DMS114 treated with DMSO at 0.1 percent for 48 hours (cell line): ENCODE measurements around the gene COL4A1.

Experiments used
- DNase-seq: peaks from one replicate; lab custom pipeline; 2025; ENCODE audit not compliant: unreplicated experiment; lab: John Stamatoyannopoulos, UW

The COL4A1 gene

DNA sequence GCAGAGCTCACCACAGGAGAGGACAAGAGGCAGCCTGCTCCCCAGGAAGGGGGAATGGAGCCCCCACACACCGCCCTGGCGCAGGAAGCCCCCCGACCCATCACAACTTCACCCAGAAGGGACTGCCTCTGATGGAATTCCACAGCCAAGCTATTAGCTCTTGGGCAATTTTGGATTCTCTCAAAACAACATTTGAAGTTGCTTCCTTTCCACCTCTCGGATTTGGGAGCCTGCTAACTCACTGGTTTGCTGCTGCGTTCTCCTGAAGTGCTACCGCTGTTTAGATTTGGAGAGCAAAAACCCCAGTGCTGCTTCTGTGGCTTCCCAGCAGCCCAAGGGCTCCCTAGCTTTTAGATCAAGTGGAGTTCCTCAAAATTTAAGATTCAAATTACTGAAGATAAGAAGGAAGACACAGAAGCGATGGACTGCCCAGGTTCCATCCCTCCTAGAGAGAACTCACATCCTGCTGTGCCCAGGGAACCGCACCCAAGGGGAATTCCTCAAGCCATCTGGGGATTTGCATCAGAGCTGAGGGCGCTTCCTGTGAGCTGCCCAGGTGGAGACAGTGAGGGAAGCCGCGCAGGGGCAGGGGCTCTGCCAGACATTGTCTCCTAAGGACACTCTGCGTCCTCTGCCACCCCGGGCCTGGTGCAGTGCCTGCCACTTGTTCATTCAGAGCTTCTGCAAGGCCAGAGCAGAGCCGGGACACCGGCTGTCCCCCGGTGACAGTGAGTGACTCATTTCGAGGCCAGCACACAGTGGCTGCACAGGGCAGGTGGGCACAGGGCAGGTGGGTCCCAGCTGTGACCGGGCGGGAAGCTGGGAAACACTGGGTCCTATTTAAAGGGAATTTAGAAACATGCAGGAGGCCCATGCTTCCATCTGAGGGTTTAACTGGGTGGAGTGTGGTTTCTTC, 45.5 kb downstream of the COL4A1 start:
- no peak for DNase-seq

DNA sequence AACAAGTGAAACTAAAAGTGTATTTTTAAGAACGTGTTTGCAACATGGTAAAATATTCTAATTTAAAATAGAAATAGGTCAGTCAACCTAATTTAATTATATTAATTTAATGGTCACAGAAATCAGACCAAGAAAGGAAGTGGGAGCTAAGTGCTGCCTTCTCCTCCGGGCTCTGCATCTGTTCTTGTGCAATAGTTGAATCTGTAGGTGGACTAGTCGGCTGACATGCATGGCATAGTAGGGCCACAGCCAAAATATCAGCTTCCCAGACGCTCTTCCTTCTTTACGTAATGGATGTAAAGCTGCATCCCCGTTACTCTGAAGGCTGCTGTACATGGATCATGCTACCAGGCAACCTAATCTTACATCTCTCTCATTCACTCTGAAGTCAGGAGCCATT, 47.3 kb downstream of the COL4A1 start:
- no peak for DNase-seq

DNA sequence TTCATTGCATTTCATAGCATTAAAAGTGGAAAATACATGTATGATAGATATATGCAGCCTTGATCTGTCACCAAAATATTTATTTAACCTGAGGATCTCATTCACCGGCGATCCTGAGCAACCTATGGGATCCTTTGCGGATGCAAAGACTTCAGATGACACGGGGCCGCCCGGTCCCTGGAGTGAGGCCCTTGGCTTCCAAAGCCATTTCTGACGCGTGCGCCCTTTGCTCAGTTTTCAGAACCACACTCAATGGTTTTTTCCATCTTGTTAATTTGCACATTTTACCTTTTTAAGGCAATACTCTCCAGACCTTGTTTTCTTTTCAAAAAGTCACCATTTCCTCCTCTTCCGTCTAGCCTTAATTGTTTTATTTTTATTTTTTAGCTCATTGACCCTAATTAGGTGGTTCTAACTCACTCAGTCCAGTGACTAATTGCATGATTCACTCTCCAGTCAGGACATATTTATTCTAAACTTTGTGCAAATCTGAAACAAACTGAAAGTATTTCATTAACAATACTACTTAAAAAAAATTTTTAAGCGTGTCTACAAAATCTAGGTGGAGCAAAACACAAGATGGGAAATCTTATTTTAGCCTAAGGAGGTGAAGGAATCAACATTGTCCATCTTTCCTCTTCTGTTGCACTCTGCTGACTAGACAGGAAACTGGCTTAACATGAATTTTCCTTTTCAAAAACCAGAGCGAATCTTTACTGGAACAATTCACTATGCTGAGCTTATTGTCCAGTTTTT, 47.9 kb downstream of the COL4A1 start:
- no peak for DNase-seq

DNA sequence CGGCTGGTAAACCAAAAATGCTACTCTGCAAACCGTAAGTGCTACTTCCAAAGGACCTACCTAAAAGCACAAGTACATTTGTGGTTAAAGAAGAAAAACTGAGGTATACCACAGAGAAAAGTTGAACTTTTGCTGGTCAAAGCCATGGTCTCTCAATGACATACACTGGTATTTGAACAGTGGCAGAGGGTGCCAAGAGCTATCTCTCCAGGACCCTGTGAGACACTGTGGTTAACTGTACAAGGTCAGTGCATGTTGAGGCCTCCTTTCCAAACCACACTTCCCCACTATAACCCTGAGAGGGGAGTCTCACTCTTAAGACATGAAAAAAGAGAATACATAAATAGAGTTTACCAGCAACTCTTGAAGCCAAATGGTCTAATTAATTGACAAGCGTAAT, 49.5 kb downstream of the COL4A1 start:
- DNase-seq: no peak

DNA sequence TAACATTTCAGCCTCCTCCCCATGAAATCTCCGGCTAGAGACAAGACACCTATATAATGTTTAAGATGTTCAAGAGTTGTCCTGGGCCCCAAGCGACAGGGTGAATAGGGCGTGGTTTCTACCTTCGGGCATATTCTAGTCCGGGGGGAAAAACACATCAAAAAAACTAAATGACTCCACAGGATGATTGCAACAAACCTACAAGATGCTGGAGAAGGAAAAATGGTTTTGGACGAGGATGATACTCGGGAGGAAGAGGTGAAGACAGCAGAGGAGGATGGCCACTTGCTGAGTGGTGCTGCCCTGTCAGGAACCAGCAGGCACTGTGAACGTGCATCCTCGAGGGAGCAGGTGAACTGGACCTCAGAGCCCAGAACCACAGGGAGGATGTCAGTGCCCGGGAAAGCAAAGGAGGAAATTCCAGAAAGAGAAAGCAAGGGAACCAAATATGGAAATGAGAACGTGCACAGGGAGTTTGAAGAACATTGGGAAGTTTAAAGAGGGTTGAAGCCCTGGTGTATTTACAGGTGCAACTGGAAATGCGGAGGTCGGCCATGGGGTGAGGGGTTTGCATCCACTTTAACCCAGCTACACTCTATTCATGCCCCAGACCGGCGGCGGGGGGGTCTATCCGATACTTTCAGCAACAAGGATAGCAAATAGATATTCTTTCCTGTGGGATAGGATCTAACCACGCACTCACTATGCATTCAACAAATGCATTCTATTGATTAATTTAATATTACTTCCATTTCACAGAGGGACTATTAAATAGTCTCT, 50.6 kb downstream of the COL4A1 start:
- no peak for DNase-seq

DNA sequence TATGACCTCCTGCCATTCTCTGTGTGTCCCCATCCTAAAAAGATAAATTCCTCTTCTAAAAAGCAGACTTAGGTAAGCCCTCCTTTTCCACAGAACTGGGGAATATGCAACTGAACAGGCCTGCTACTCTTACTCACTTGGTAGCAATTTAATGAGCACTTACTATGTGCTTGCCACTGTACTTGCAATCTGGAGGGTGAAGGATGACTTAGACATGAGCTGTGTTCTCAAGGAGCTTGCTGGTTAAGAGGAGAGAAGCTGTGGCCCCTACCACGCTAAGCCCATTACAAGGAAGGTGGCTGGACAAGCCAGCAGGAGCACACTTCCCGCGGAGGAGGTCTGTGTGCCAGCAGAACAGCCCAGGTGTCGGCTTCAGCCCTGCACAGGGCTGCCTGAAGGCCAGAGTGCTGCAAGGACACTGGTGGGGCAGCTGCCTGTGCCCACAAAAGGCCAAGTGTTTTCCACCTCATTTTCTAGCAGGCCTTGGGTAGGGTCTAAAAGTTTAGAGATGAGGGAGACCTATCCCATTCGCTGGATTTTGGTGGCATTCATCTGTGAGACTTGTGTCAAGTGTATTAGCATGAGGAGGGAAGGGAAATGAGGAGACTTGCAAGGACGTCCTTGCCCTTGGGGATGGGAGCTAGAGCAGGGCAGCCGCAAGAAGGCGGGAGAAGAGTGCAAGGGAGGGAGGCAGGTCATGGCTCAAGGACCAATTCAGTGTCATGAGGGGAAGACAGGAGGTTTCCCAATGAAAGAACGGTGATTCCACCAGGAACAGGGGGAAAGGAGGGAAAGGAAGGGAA, 52.0 kb downstream of the COL4A1 start:
- DNase-seq: no peak

DNA sequence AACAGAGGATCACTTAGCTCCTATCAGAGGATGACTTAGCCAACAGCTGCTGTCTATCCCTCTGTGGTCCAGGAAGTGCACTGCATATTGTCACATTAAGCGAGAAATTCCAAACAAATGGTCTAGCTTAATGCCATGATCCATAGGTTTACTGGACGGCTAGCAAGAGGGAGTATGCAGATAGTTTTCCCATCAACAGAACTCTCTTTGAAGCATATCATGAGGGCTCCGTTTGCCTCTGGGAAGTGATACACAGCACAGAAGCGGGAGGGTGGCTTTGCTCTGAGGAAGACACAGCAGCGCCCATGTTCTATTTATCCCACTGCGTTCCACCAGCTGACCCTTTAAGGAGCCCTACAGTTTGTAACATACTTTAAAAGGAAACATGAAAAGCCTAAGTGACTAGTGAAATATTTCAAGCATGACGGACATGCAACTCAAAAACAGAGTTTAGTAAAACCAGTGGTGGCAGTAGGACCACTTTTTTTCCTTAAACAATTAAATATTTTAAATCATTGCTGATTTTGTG, 52.7 kb downstream of the COL4A1 start:
- DNase-seq: no peak

DNA sequence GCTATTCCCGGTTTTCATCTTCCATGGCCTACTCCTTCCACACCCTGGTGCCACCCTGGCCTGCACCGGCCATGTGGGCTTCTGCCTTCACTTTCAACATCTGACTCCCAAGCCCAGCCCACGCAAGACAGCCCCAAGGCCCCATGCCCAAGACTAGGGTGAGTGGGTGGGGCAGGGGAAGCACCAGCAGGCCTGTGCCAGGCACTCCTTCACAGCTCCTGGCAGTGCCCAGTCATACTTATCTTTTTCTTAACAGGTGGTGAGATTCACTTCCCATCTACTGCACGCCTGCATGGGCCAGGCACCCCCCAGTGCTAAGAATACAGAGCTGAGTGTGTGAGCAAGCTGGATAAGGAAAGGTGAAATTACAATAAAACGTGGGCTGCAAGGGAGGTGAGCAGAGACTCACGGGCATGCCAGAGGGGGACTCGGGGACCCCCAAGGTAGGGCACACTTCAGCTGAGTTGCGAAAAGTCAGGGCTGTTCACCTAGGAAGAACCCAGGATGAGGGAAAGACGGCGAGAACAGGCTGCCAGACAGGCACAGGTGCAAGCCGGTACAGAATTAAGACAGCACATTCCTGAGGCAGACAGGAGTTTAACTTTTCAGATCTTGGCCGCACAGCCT, 55.7 kb downstream of the COL4A1 start:
- no peak for DNase-seq

DNA sequence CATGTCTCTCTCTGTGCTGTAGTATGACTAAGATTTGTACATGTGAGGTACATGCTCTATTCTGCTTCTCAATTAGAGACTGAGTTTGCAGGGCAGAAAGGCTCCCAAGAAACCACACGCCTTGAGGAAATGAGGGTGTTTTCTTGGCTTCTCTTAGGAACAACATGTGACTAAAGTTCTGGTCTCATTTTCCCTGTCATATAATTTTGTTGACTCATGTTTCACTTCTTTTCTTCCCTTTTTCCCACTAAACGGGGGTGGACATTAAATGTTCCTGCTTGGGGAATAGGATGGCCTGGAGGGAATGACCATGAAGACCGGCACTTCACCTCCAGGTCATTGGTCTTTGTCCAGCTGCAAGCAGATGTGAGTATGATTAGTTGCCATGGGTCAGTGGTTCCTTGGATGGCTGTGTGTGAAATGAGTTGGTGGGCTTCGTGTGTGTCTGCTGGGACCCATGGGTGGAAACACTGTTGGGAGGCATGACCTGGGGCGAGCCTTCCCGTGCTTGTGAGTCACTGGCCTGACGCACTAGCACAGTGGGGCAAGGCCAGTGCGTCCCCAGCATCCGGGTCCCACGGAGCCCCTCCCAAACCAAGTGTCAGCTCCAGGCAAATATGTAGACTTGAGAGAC, 56.6 kb downstream of the COL4A1 start:
- no peak for DNase-seq

DNA sequence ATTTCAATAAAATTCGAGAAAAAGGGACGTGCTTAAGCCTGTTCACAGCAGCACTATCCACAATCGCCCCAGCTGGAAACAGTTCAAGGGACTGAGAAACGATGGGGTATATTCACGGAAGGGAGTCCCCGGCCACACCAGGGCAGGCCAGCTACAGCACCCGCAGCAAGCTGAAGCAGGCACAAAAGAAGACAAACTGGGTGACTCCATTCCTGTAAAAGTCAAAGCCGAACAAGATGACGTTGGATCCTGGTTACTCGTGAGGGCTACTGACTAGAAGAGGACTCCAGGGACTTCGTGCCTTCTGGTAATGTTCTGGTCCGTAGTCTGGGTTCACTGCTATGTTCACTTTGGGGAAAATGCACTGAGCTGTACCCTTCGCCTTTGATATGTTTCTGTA, 57.6 kb downstream of the COL4A1 start:
- no peak for DNase-seq

DNA sequence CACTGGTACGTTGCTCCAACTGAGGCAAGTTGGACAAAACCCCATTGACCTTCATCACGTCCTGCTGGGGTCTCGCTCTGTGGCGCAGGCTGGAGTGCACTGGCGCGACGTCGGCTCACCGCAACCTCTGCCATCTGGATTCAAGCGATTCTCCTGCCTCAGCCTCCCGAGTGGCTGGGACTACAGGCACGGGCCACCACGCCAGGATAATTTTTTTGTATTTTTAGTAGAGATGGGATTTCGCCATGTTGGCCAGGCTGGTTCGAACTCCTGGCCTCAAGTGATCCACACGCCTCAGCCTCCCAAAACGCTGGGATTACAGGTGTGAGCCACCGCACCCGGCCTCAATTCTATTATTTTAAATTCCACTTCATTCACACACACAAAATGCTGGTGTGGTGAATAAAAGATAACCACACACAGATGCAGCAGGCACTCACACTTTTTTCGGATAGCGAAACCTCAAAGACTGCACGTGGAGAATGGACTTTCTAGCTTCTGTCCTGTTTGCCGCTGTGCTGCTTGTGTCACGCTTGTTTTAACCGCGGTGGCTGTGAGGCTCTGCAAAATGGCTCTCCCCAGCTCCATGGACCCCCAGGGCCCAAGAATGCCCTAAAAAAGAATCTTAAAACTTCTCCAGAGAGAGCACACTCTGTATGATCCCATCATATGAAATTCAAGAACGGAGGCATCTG, 58.4 kb downstream of the COL4A1 start:
- DNase-seq: no peak

DNA sequence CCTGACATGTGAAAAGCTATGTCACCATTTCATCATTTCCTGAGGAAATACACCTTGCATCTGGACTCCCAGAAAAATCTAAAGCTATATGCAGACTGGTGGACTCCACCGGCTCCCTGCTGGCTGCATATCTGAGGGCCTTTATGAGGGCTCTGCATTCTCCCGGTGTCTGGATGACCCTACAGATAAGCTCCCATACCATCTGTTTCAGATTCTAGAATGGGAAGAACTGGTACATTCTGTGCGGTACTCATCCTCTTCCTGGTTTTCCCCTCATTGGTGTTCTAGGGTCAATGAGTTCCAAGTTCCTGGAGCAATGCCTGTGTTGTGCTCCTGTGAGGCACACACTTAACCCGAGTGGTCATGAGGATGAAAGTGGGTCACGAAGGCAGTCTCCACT, 60.4 kb downstream of the COL4A1 start:
- no peak for DNase-seq

DNA sequence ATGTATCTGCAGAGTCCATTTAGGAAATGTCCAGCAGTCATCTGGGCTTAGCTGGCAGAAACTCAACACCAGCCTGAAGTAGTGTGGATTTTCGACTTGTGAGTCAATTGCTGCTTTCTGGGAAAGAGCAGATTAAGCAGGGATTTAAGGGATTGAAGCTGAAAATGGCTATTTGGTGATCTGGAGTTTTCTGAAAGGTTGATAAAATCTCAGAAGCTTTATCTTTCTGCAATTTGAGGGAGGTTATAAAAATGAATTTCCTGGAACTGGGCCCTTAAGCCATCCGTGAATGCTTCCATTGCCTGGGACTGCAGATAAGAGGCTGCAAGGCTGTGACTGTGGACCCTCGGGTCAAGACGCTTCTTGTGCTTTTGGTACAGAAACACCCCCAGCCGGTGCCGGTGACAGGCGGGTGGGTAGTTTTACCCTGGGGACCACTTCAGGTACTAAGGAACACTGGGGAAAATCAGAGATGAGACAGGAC, 61.5 kb downstream of the COL4A1 start:
- no peak for DNase-seq

DNA sequence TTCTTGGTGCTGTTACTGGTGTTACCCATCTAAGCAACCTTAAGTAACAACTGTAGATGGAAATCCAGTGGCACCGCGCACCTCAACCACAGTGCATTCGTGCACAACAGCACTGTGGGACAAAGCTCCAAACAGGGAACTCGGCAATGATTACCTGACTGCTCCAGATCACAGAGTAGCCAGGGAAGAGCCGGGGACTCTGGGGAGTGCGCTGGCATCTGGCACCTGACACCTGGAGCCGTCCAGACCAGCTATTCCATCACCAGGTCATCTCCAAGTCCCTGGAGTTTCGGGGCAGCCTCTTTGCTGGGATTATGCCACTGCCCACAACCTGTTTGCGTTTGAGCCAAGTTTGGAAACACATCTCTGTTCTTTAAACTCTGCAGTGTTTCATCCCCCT, 62.0 kb downstream of the COL4A1 start:
- DNase-seq: no peak

DNA sequence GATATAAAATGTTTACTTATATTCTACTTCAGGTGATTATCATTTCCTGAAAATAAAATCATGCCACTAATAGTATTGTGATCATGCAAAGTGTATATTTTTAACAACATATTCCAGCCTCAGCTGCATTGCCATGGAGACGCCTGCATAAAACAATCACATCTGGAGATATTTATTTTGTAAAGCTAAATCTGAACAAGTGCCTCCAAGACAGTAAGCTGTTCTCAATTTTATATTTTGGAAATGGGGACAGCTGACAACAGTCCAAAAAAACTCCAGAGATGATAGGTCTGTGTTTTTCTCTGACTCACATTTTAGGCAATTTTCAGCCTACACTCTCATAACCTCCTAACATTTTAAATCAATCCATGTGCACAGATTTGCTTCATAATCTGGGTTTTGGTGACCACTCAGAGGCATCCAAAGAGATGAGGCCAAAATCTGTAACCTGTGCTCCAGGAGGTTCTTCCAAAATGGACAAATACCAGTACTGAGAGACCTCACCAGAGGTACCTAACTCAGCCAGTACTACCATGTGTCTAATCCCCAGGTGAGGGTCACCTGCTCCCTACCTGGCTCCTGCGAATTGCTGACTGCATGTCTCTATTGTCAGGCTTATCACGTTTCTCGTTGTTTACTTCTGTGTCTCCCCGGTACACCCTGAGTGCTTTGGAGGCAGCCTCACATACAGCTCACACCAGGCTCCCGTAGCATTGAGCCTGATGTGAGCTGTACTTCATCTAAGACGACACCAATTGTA, 62.7 kb downstream of the COL4A1 start:
- DNase-seq: no peak

DNA sequence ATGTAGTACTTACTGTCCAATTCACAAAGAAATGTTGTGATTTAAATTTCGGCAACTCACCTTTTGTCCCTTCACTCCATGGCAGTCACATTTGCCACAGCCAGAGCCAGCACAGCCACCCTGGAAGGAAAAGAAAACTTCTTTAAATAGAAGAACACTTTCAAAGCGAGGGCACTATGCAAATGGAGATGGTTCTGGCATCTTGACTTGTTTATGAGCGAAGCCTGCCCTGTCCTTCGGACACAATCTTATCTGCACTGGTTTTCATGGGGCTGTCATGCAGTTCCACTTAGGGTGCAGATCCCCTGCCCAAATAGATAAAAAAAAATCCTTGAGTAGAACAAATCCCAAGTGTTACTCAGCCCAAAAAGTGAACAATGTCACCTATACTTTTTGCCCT, 64.3 kb downstream of the COL4A1 start:
- no peak for DNase-seq

DNA sequence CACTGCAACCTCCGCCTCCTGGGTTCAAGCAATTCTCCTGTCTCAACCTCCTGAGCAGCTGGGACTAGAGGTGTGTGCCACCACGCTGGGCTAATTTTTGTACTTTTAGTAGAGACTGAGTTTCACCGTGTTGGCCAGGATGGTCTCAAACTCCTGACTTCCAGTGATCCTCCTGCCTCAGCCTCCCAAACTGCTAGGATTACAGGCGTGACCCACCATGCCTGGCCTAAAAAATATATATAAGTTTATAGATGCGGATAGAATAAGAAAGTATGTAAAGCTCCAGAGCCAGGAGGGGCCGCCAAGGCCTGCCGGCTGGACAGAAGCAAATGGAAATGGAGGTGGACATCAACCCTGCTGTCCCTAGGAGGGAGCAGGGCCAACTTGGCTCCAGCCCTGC, 66.0 kb downstream of the COL4A1 start:
- no peak for DNase-seq

DNA sequence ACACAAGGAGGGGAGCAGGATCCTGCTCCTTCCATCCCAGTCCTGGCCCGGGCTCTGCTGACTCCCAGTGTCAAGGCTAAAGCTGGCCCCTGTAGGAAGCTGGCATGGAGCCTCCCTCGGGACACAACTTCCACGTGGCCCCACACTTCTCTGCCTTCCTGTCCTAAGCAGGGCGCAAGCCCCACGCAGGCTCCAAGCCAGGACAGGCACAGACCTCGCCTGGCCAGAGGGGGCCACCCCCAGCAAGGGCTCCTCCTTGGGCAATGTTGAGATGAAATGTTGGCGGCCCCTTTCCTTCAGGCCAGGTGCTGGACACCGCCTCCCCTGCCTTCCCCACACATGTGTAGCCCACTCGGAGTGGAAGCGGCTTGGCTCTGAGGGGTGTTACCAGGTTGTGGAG, 66.6 kb downstream of the COL4A1 start:
- no peak for DNase-seq
